Measurements from ENCODE around the gene AHCYL2. TPM values are rescaled to one million over a fixed set of nuclear protein-coding genes. Genes with fewer than 3 reads are reported as not detected.

The AHCYL2 gene
- total RNA-seq, 1 donor from 2014 or later, result 10.7 TPM

DNA sequence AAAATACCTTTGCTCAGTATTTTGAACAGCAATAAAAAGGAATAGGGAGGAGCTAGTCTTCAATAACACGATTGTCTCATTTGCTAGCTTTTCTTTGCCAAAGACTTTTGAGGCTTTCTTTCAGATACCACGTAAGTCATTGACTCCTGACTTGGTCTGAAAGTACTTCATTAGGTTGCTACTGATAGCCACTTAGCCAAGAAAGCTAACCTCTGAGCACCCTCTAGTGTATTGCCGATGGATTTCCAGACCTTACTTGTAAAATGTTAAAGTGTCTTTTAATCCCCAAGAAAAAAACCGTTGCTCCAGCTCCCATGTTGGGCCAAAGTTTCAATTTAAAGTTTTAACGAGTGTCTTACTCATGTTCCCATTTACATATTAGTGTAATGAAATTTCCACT is 146.0 kb downstream of the AHCYL2 start:
- no peak overlapping the region for H3K27ac Mint-ChIP-seq
- H3K9me3 Mint-ChIP-seq, result no peaks in the 10 kb centered on the region
- peaks cover 44% of the 10 kb centered on the region for H3K4me1 Mint-ChIP-seq
- no peaks in the 10 kb centered on the region for H3K36me3 Mint-ChIP-seq (ENCODE audit: low read depth)
- H3K27me3 Mint-ChIP-seq, result no peaks in the 10 kb centered on the region
- peak overlapping the region; percentile 18 for H3K4me3 Mint-ChIP-seq
- no peak for DNase-seq
- intact Hi-C loops (cut with micrococcal nuclease), result no loop called here

DNA sequence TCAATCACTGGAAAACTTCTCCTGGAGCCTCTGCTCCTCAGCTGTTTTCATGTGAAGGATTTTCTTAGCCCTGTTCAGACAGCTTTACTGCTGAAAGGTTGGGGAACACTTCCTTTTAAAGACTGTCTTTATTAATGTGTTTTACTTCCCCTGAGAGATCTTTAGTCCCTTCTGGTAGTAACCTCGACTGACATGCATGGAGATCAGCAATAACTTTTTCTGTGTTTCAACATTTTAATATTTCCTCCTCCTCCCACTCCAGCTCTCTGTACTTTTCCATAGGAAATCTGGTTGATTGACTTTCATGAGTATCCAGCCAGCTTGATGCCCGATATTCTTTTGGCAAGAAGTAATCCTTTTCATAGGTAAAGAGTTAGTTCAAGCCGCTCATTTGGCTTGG is 146.7 kb downstream of the AHCYL2 start:
- Mint-ChIP-seq H3K27ac (no peak overlapping the region), H3K4me3 (no peak overlapping the region), H3K9me3 (no peaks in the 10 kb centered on the region), H3K27me3 (no peaks in the 10 kb centered on the region), H3K36me3 (ENCODE audit: low read depth) (no peaks in the 10 kb centered on the region), H3K4me1 (peaks cover 42% of the 10 kb centered on the region)
- DNase-seq, result no peak
- intact Hi-C loops (cut with micrococcal nuclease), result no loop called here

DNA sequence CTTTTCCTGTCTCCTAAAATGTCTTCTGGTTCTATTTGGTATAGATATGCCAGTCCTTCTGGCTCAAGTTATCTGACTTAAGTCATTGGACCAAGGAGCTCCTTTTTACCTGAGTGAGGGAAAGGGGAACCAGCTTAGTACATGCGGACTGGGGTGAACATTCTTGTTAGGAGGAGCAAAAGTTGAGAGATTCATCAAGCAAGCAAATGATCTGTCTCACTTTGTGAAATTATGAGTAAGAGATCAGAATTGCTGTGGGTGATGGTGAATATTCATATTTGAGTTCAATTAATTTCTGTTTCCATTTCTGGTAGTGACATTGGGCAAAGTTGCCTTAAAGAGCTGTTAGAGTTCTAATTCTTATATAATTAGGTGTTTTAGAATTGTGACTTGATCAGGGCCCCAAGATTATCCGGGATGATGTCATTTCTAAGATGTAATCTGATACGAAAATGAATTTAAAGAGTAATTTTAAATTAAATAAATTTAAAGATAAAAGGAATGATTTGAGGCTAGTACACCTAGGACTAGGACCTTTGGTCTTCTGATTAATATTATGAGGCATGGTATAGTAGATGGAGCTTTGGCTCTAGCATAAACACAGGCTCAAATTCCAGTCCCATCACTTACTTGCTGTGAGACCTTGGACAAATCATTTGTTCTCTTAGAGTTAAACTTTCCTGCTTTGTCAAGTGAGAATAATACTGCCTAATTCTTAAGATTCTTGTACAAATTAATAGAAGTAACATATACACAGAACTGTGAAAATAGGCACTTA is 149.0 kb downstream of the AHCYL2 start:
- H3K9me3 Mint-ChIP-seq, result no peaks in the 10 kb centered on the region
- H3K36me3 Mint-ChIP-seq (ENCODE audit: low read depth), result no peaks in the 10 kb centered on the region
- H3K4me1 Mint-ChIP-seq, result peaks cover 36% of the 10 kb centered on the region

DNA sequence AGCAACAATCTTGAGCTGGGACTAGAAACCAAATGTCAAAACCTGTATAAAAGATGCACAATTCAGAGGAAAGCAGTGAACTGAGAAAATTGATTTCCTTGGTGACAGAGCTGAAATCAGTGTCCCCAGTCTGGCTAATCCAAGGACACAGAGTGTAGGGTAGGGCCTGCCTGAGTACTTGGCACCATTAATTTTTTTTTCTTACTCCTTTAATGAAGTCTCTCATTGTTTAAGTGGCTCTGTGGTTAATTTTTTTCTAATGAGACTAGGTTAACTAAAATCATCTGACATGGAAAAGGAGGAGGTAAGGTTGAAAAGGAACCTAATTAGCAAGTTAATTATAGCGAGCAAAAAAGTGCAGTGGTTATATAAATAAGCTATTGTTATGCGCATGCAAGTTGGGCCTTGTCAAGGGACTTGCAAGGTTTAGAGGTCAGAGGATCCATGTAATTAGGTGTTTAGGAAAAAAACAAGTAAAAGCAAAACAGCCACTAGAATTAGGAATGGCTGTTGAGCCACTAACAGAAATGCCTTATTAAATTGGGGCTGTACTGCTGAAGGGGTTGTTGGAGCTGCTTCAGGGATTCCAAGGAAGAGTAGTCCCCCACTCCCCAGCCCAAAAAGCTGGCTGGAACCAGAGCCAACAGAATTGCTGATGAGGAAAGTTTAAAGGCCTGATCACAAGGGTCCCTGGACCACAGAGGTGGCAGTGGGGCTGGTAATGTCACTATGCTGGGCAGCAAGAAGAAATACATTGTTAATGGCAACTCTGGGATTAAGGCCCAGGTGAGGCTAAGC is 150.5 kb downstream of the AHCYL2 start:
- Mint-ChIP-seq H3K4me1 (peaks cover 34% of the 10 kb centered on the region), H3K27ac (no peak overlapping the region), H3K4me3 (no peak overlapping the region), H3K36me3 (ENCODE audit: low read depth) (no peaks in the 10 kb centered on the region), H3K9me3 (no peaks in the 10 kb centered on the region), H3K27me3 (no peaks in the 10 kb centered on the region)
- no peak for DNase-seq
- intact Hi-C loops (cut with micrococcal nuclease), result no loop called here

More for the DNA sequence above, 149.0 kb downstream of the AHCYL2 start:
- intact Hi-C loops (cut with micrococcal nuclease), result no loop called here
- DNase-seq, result no peak
- H3K27me3 Mint-ChIP-seq, result no peaks in the 10 kb centered on the region
- H3K27ac Mint-ChIP-seq, result peak overlapping the region; percentile 66
- no peak overlapping the region for H3K4me3 Mint-ChIP-seq

DNA sequence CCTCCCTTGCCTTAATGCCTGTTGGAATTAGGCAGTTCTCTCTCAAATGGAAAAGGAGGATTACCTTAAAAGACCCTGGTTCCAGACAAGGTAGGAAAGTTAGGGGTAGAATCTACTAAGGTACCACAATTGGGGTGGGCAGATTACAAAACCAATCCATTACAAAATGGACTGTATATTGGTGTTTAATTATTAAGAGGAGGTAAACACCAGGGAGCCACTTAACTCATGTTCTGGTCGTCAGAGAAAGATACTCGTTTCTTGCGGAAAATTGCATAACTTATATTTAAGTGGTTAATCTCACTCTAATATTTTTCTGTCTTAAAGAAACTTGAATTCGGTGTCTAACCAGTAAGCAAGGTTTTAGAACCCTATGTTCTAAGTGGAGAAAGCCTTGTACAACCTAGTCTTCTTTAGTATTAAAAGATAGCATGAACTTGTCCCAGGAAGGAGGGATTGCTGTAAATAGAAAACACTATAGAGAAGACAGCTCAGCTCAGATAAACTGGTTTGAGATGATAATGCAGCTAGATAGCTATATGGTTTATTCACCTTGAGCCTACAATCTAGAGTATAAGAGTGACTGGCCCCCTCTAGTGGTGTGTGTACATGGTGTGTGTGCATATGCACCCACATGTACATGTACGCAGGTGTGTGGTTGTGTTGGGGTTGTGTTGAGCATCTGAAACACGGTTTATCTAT is 151.4 kb downstream of the AHCYL2 start:
- no peaks in the 10 kb centered on the region for H3K36me3 Mint-ChIP-seq (ENCODE audit: low read depth)
- intact Hi-C loops (cut with micrococcal nuclease), result loop anchor here (1.0 to 2.0 kb wide), 2 partner anchors 9 to 31 kb away; no protein-coding TSS in a partner anchor
- no peaks in the 10 kb centered on the region for H3K27me3 Mint-ChIP-seq
- H3K27ac Mint-ChIP-seq, result peak overlapping the region; percentile 25
- no peak overlapping the region for H3K4me3 Mint-ChIP-seq
- H3K4me1 Mint-ChIP-seq, result peaks cover 30% of the 10 kb centered on the region
- no peaks in the 10 kb centered on the region for H3K9me3 Mint-ChIP-seq
- peak; percentile 87 for DNase-seq

DNA sequence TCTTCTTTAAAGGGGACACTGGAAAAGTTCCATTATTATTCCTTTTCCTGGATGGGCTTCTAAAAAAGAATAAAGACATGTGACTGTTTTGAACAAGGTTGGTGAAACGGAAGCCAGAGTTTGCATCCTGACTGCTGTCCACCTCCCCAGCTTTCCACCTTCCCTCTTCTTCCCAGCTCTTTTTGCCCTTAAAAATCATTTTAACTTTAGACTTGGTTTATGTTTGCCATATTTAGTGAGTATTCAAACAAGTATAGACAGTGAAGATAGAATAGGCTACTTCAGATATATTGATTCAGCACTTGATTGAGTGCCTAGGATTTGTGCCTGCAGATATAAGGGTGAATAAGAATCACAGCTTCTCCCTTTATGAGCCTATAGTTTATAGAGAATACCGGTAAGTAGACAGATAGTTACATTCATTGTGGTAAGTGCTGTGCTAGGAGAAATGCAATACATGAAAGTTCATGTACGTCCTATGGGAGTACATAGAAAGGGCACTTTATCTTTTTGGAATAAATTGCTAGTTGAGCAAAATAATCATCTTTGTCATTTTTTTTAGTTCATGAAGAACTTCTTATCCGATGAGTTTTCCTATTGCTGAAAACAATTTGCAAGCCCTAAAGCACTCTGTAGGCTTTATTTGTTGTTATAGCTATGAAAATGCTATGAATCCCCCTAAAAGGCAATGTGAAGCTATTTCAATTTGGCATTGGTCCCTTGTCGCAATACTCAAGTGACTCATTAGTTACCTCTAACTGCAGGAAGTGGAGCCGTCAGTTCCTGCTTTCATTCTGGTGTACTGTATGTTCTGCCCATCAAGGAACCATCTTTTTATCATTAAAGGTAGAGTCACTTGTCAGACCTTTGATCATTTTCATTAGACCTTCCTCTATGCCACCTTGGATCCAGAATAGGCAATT is 152.2 kb downstream of the AHCYL2 start:
- no peaks in the 10 kb centered on the region for H3K27me3 Mint-ChIP-seq
- no peak overlapping the region for H3K4me3 Mint-ChIP-seq
- DNase-seq, result peak; percentile 73
- H3K4me1 Mint-ChIP-seq, result peaks cover 33% of the 10 kb centered on the region
- intact Hi-C loops (cut with micrococcal nuclease), result loop anchor here (1.0 to 2.0 kb wide), 2 partner anchors 10 to 32 kb away; no protein-coding TSS in a partner anchor
- peaks cover 2% of the 10 kb centered on the region for H3K36me3 Mint-ChIP-seq (ENCODE audit: low read depth)
- H3K27ac Mint-ChIP-seq, result peak overlapping the region; percentile 32
- H3K9me3 Mint-ChIP-seq, result no peaks in the 10 kb centered on the region

DNA sequence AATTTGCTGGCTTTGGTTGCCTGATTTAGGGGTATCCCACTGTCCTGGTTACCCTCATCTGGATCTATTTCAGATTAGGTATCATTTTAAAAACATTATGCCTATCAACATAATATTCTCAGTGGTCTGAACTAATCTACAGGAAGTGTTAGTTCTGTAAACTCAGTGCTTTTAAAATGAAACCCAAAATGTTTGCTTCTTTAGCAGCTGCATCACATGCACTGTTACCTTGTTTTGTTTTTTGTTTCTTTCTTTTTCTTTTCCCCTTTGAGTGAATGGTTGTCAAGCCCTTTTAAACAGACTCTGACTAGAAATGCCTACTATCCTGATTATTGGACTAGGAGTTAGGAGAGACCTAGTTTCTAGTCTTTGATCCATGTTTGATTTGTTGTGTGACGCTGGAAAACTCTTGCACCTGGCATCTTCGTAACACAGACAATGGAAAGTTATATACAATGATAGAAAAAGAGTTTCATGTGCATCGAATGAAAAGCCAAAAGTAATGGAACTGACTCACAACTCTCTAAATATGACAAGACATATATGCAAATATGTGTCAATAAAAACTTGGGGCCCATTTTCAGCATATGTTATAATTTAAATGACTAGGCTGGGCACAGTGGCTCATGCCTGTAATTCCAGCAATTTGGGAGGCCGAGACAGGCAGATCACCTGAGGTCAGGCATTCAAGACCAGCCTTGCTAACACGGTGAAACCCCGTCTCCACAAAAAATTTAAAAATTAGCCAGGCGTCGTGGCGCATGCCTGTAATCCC is 157.1 kb downstream of the AHCYL2 start:
- H3K27me3 Mint-ChIP-seq, result no peaks in the 10 kb centered on the region
- intact Hi-C loops (cut with micrococcal nuclease), result no loop called here
- H3K27ac Mint-ChIP-seq, result peak overlapping the region; percentile 74
- H3K4me1 Mint-ChIP-seq, result peaks cover 23% of the 10 kb centered on the region
- H3K36me3 Mint-ChIP-seq (ENCODE audit: low read depth), result peaks cover 8% of the 10 kb centered on the region
- DNase-seq, result no peak
- no peaks in the 10 kb centered on the region for H3K9me3 Mint-ChIP-seq
- no peak overlapping the region for H3K4me3 Mint-ChIP-seq

DNA sequence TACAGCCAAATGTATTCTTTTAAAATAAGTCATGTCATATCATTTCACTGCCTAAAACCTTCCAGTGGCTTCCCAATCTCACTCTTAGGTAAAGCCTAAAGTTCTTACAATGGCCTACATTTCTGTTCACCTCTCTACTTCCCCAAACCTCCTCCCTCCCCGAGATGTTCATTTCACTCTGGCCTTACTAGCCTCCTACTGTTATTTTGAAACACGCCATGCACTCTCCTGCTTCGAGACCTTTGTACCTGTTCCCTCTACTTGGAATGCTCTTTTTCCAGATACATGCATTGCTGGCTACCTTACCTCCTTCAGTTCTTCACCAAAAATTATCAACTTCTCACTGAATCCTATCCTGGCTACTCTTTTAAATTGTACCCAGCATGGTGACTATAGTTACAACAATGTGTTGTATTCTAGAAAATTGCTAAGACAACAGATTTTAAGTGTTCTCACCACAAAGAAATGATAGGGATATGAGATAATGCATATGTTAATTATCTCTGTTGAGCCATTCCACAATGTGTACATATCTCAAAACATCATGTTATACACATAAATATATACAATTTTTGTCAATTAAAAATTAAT is 158.8 kb downstream of the AHCYL2 start:
- no peaks in the 10 kb centered on the region for H3K9me3 Mint-ChIP-seq
- DNase-seq, result no peak
- H3K27me3 Mint-ChIP-seq, result no peaks in the 10 kb centered on the region
- H3K27ac Mint-ChIP-seq, result no peak overlapping the region
- no peak overlapping the region for H3K4me3 Mint-ChIP-seq
- intact Hi-C loops (cut with micrococcal nuclease), result no loop called here
- peaks cover 18% of the 10 kb centered on the region for H3K4me1 Mint-ChIP-seq
- H3K36me3 Mint-ChIP-seq (ENCODE audit: low read depth), result peaks cover 8% of the 10 kb centered on the region

DNA sequence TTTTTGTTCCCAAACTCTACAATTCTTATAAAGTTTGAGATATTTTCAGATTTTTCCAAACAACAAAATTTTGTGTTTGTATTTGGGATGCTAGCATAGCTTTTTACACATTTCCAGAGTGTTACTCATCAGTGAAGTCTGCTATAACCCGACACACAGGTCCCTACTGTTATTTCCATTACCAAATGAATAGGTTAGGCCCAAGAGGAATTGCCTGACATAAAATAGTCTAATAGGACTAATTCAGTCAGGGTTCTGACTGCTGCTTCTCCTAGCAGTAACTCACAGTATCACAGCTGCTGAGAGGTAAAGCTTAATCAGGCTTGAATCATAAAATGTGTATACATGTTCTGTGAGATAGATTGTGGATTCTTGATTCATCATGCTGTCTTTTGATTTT is 160.3 kb downstream of the AHCYL2 start:
- intact Hi-C loops (cut with micrococcal nuclease), result no loop called here
- Mint-ChIP-seq H3K36me3 (ENCODE audit: low read depth) (peaks cover 8% of the 10 kb centered on the region), H3K27ac (no peak overlapping the region), H3K4me1 (peaks cover 18% of the 10 kb centered on the region), H3K27me3 (no peaks in the 10 kb centered on the region), H3K9me3 (no peaks in the 10 kb centered on the region), H3K4me3 (no peak overlapping the region)
- no peak for DNase-seq

DNA sequence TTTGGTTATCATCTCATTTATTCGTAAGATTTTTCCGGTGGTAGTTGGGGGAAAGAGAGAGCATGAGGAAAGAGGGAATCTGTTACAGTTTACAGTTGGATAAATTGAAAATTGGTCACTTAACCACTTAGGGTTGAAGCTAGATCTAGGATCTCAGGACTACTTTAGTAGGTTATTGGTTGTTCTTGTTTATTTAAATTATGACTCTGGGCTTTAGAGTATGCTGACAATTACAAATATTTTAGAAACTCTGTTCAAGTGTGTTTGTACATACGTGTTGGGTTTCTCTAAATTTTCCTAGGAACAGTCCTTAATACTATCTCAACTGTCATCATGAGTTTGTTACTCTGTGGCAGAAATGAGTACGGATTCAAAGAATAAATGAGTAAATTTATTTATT is 160.8 kb downstream of the AHCYL2 start:
- Mint-ChIP-seq H3K27ac (no peak overlapping the region), H3K36me3 (ENCODE audit: low read depth) (peaks cover 8% of the 10 kb centered on the region), H3K9me3 (no peaks in the 10 kb centered on the region), H3K4me3 (no peak overlapping the region), H3K27me3 (no peaks in the 10 kb centered on the region), H3K4me1 (peaks cover 18% of the 10 kb centered on the region)
- intact Hi-C loops (cut with micrococcal nuclease), result no loop called here
- DNase-seq, result no peak

DNA sequence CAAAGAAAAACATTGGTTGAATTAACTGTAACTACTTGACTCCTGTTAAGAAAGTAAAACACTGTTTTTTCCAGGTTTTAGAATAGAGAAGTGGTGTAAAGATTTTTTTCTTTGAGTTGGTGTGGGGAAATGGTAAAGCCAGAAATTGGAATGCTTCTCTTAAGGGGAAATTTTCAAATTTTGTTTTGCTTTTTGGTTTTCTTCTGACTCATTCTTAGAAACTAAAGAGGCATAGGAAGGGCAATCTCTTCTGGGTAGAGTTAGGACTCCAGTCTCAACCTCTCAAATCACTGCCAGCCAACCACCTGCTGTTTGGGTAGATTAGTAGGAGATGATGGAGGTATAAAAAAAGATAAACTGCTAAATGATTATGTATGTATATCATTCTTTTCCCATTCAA is 161.7 kb downstream of the AHCYL2 start:
- DNase-seq, result no peak
- peaks cover 8% of the 10 kb centered on the region for H3K36me3 Mint-ChIP-seq (ENCODE audit: low read depth)
- H3K9me3 Mint-ChIP-seq, result no peaks in the 10 kb centered on the region
- peaks cover 17% of the 10 kb centered on the region for H3K4me1 Mint-ChIP-seq
- H3K27me3 Mint-ChIP-seq, result no peaks in the 10 kb centered on the region
- no peak overlapping the region for H3K27ac Mint-ChIP-seq
- no peak overlapping the region for H3K4me3 Mint-ChIP-seq
- intact Hi-C loops (cut with micrococcal nuclease), result no loop called here

DNA sequence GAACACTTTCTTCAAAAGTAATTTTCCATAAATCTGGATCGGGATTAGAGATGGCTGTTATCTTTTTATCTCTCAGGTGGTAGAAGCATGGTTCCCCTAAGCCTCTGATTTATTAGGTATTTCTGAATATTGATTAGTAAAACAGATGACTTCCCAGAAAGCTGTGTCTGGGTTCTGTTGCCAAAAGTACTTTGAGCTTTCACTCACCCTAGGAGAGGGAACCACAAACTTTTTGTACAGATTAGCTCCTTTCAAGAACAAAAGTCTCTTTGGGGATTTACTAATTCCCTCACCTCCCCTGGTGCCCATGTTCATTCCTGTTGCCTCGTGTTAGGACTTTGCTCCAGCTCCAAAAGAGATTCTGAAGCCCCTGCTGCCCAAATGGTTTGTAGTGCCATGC is 162.7 kb downstream of the AHCYL2 start:
- H3K36me3 Mint-ChIP-seq (ENCODE audit: low read depth), result peaks cover 4% of the 10 kb centered on the region
- no peak overlapping the region for H3K27ac Mint-ChIP-seq
- DNase-seq, result no peak
- intact Hi-C loops (cut with micrococcal nuclease), result no loop called here
- H3K4me1 Mint-ChIP-seq, result peaks cover 10% of the 10 kb centered on the region
- H3K4me3 Mint-ChIP-seq, result no peak overlapping the region
- H3K9me3 Mint-ChIP-seq, result no peaks in the 10 kb centered on the region
- no peaks in the 10 kb centered on the region for H3K27me3 Mint-ChIP-seq

Measured in activated CD4-positive, alpha-beta T cell treated with anti-CD3 and anti-CD28 coated beads, Interleukin-2, amount 10 ng/mL, durations not matched to agents 24 days and 14 days (primary cell).